Fibroblast of pulmonary artery (primary cell): ENCODE results near the gene HAAO.

Experiments
- DNase-seq: peaks from one replicate; pipeline ENCODE4 v3.0.0-alpha.2; 2010; ENCODE audit warnings: low read depth
- H3K4me3 ChIP-seq: replicated peaks from 2 replicates; pipeline ENCODE4 v1.5.1; 2011; ENCODE audit warnings: low read depth, mild to moderate bottlenecking, control low read depth, low read length, moderate library complexity
- CTCF ChIP-seq: IDR thresholded peaks from 2 replicates; pipeline ENCODE4 v1.5.1; 2011; ENCODE audit warnings: mild to moderate bottlenecking, control low read depth, low read length, inconsistent platforms; ENCODE audit errors: missing control alignments

HAAO gene

GRCh38 chr2:42788478-42788793 is 3.9 kb downstream of the HAAO start:
- TF ChIP-seq CTCF = no peak
- DNase-seq = no peak
- no peak overlapping the region for H3K4me3 ChIP-seq

GRCh38 chr2:42787788-42788477 is 4.5 kb downstream of the HAAO start:
- TF ChIP-seq CTCF = no peak
- no peak overlapping the region for H3K4me3 ChIP-seq
- DNase-seq = no peak

GRCh38 chr2:42787424-42787787 is 5.0 kb downstream of the HAAO start:
- no peak overlapping the region for H3K4me3 ChIP-seq
- TF ChIP-seq CTCF = no peak
- no peak for DNase-seq

- no peak for TF ChIP-seq CTCF
- DNase-seq = no peak
- no peak overlapping the region for H3K4me3 ChIP-seq
Measured at GRCh38 chr2:42786561-42787345, 5.6 kb downstream of the HAAO start.

- no peak for TF ChIP-seq CTCF
- DNase-seq = no peak
- H3K4me3 ChIP-seq = no peak overlapping the region
Measured at GRCh38 chr2:42784204-42784880, 8.0 kb downstream of the HAAO start.

GRCh38 chr2:42783511-42783910 is 8.9 kb downstream of the HAAO start:
- DNase-seq = no peak
- no peak for TF ChIP-seq CTCF
- no peak overlapping the region for H3K4me3 ChIP-seq
